HepG2 (cell line): ENCODE measurements around the gene ARHGAP26. TPM values are rescaled to one million over a fixed set of nuclear protein-coding genes. Genes with fewer than 3 reads are reported as not detected.

Experiments
- POGZ ChIP-seq: sonication (generic); formaldehyde crosslinking; IDR thresholded peaks from 2 replicates; pipeline ENCODE4 v1.4.0; 2020; ENCODE audit warnings: mild to moderate bottlenecking, missing genetic modification reagents
- ZNF563 ChIP-seq: sonication (generic); formaldehyde crosslinking; IDR thresholded peaks from 2 replicates; pipeline ENCODE4 v1.8.0; 2022; ENCODE audit warnings: mild to moderate bottlenecking, moderate library complexity, missing genetic modification reagents
- polyA plus RNA-seq, 8 experiments: library from polyadenylated mRNA; depleted of rRNA in 3 of 8; stranded (reverse) in 7 of 8; unstranded in 1 of 8; fragments of >200 nt; fragmentation: Illumina TruSeq in 4 of 8; extraction: Trizol in 4 of 8; gene quantifications; 2 replicates each; pipeline versions ENCODE4 v1.2.1 to v1.2.3, GENCODE V29; 2011 to 2016; ENCODE audit warnings: low read depth in 4 of 8, missing spikeins in 1 of 8, mixed read lengths in 1 of 8; ENCODE audit not compliant: insufficient read depth in 1 of 8
- total RNA-seq, 5 experiments: library from RNA; depleted of rRNA; stranded (reverse); fragments of >200 nt; fragmentation: Illumina TruSeq; extraction: Trizol; gene quantifications; 2 replicates each; pipeline ENCODE4 v1.2.3, GENCODE V29; 2016; ENCODE audit warnings: low read depth in 1 of 5
- TF ChIP-seq, protein P1 (sequence below): sonication (generic); formaldehyde crosslinking; IDR thresholded peaks from 2 replicates; pipeline ENCODE4 v1.5.0; 2020; ENCODE audit warnings: mild to moderate bottlenecking, missing genetic modification reagents, borderline replicate concordance
- TF ChIP-seq, protein P2 (sequence below): sonication (generic); formaldehyde crosslinking; IDR thresholded peaks from 2 replicates; pipeline ENCODE4 v1.4.0; 2020; ENCODE audit warnings: missing genetic modification reagents, borderline replicate concordance

Gene ARHGAP26
- total and polyA plus RNA-seq, 2 of the 13 experiments (the other 11 are each of a cell fraction or from before 2014, with no cell fraction given) = 9.6 to 18.2 TPM

DNA sequence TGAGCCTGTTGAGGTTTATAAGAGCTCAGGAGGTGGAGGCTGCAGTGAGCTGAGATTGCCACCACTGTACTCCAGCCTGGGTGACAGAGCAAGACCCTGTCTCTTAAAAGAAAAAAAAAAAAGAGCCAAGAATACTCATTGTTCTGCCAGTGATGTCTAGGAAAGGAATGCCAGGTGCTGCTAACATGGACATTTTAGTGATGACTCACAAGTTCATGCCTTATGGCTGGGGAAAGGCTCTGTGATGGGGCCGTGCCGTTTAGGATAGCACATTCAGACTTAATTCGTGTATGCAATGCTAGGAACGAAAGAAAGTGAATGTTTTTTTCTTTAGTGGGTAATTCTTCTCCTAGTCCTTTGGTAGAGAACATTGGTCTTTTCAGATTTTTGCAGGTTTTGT is 134.2 kb downstream of the ARHGAP26 start (continued):
- TF ChIP-seq, protein P1, sequence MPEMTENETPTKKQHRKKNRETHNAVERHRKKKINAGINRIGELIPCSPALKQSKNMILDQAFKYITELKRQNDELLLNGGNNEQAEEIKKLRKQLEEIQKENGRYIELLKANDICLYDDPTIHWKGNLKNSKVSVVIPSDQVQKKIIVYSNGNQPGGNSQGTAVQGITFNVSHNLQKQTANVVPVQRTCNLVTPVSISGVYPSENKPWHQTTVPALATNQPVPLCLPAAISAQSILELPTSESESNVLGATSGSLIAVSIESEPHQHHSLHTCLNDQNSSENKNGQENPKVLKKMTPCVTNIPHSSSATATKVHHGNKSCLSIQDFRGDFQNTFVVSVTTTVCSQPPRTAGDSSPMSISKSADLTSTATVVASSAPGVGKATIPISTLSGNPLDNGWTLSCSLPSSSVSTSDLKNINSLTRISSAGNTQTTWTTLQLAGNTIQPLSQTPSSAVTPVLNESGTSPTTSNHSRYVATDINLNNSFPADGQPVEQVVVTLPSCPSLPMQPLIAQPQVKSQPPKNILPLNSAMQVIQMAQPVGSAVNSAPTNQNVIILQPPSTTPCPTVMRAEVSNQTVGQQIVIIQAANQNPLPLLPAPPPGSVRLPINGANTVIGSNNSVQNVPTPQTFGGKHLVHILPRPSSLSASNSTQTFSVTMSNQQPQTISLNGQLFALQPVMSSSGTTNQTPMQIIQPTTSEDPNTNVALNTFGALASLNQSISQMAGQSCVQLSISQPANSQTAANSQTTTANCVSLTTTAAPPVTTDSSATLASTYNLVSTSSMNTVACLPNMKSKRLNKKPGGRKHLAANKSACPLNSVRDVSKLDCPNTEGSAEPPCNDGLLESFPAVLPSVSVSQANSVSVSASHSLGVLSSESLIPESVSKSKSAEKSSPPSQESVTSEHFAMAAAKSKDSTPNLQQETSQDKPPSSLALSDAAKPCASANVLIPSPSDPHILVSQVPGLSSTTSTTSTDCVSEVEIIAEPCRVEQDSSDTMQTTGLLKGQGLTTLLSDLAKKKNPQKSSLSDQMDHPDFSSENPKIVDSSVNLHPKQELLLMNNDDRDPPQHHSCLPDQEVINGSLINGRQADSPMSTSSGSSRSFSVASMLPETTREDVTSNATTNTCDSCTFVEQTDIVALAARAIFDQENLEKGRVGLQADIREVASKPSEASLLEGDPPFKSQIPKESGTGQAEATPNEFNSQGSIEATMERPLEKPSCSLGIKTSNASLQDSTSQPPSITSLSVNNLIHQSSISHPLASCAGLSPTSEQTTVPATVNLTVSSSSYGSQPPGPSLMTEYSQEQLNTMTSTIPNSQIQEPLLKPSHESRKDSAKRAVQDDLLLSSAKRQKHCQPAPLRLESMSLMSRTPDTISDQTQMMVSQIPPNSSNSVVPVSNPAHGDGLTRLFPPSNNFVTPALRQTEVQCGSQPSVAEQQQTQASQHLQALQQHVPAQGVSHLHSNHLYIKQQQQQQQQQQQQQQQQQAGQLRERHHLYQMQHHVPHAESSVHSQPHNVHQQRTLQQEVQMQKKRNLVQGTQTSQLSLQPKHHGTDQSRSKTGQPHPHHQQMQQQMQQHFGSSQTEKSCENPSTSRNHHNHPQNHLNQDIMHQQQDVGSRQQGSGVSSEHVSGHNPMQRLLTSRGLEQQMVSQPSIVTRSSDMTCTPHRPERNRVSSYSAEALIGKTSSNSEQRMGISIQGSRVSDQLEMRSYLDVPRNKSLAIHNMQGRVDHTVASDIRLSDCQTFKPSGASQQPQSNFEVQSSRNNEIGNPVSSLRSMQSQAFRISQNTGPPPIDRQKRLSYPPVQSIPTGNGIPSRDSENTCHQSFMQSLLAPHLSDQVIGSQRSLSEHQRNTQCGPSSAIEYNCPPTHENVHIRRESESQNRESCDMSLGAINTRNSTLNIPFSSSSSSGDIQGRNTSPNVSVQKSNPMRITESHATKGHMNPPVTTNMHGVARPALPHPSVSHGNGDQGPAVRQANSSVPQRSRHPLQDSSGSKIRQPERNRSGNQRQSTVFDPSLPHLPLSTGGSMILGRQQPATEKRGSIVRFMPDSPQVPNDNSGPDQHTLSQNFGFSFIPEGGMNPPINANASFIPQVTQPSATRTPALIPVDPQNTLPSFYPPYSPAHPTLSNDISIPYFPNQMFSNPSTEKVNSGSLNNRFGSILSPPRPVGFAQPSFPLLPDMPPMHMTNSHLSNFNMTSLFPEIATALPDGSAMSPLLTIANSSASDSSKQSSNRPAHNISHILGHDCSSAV (CRISPR knock-in tag) = no peak
- TF ChIP-seq, protein P2, sequence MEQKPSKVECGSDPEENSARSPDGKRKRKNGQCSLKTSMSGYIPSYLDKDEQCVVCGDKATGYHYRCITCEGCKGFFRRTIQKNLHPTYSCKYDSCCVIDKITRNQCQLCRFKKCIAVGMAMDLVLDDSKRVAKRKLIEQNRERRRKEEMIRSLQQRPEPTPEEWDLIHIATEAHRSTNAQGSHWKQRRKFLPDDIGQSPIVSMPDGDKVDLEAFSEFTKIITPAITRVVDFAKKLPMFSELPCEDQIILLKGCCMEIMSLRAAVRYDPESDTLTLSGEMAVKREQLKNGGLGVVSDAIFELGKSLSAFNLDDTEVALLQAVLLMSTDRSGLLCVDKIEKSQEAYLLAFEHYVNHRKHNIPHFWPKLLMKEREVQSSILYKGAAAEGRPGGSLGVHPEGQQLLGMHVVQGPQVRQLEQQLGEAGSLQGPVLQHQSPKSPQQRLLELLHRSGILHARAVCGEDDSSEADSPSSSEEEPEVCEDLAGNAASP (CRISPR knock-in tag) = no peak
- TF ChIP-seq ZNF563 (CRISPR knock-in tag) (no peak), POGZ (CRISPR knock-in tag) (no peak)
- TF ChIP-seq, all 625 proteins: peak for 0
